Endothelial cell of umbilical vein (primary cell): Measurements from ENCODE around the gene MZT2B. TPM values are rescaled to one million over a fixed set of nuclear protein-coding genes. Genes with fewer than 3 reads are reported as not detected.

Source experiments
- BruUV-seq: library from RNA; stranded (reverse); fragments of 400-500 nt; replicated peaks from 2 replicates; lab custom pipeline; 2021; lab: Mats Ljungman, UMichigan
- CTCF ChIA-PET: fragments of 300-600, 350-600 bp; sonication (Branson Sonifier 250); formaldehyde crosslinking; loops from one replicate; lab custom pipeline; 2021; ENCODE audit warnings: antibody characterized with exemption, inconsistent platforms; lab: Charles Lee
- POLR2A ChIA-PET: fragments of 300-600, 350-600 bp; sonication (Branson Sonifier 250); formaldehyde crosslinking; loops from one replicate; lab custom pipeline; 2021; ENCODE audit warnings: antibody characterized with exemption, inconsistent platforms; lab: Charles Lee
- DNase-seq: peaks from one replicate; pipeline ENCODE4 v3.0.0-alpha.2; 2011; ENCODE audit warnings: low read depth, low spot score
- FAIRE-seq: peaks from 2 replicates; lab custom pipeline; 2011; peaks lifted over from hg19 to GRCh38; lab: Jason Lieb, UNC
- H2AFZ ChIP-seq: 2 replicates; pipeline ENCODE4 v1.6.0; 2012; ENCODE audit warnings: low read depth, low read length, control low read depth, inconsistent platforms
- H3K27ac ChIP-seq: 2 replicates; pipeline ENCODE4 v1.5.1; 2011; ENCODE audit warnings: low read depth, mild to moderate bottlenecking, control low read depth, low read length, moderate library complexity; ENCODE audit not compliant: insufficient read depth
- H3K27me3 ChIP-seq, 2 experiments: 2 replicates each; pipeline versions ENCODE4 v1.6.0 to v1.6.1; 2011; ENCODE audit warnings: low read length in 2 of 2, mixed read lengths in 1 of 2; ENCODE audit not compliant: control insufficient read depth in 2 of 2, insufficient read depth in 2 of 2
- H3K36me3 ChIP-seq, 2 experiments: 2 replicates in 1 of 2; 3 replicates in 1 of 2; pipeline ENCODE4 v1.5.1; 2011; ENCODE audit warnings: low read length in 2 of 2, mild to moderate bottlenecking in 1 of 2, moderate library complexity in 1 of 2; ENCODE audit not compliant: control insufficient read depth in 2 of 2, insufficient read depth in 2 of 2; ENCODE audit errors: extremely low read depth in 1 of 2
- H3K4me1 ChIP-seq: 3 replicates; pipeline ENCODE4 v1.5.1; 2011; ENCODE audit warnings: mild to moderate bottlenecking, low read length; ENCODE audit not compliant: control insufficient read depth, insufficient read depth; ENCODE audit errors: extremely low read depth
- H3K4me2 ChIP-seq: 2 replicates; pipeline ENCODE4 v1.6.1; 2011; ENCODE audit warnings: low read length, control low read depth, mixed read lengths; ENCODE audit not compliant: insufficient read depth
- H3K4me3 ChIP-seq, 3 experiments: fragments of 200-600 bp in 1 of 3; sonication (generic), shearing (Covaris generic) in 1 of 3; replicated peaks in 1 of 3; 2 replicates each; pipeline ENCODE4 v1.5.1; 2011 to 2016; ENCODE audit warnings: control low read depth in 3 of 3, low read length in 3 of 3, mild to moderate bottlenecking in 2 of 3, inconsistent platforms in 1 of 3, low read depth in 1 of 3, moderate library complexity in 1 of 3; ENCODE audit not compliant: insufficient read depth in 1 of 3
- H3K79me2 ChIP-seq: 2 replicates; pipeline ENCODE4 v1.6.0; 2012; ENCODE audit warnings: low read length, inconsistent platforms; ENCODE audit not compliant: control insufficient read depth, insufficient read depth
- H3K9ac ChIP-seq: replicated peaks from 2 replicates; pipeline ENCODE3; 2011; ENCODE audit warnings: low read length, control low read depth; ENCODE audit not compliant: insufficient read depth; ENCODE audit errors: extremely low read depth
- H3K9me1 ChIP-seq: replicated peaks from 3 replicates; pipeline ENCODE4 v1.6.0; 2011; ENCODE audit warnings: mild to moderate bottlenecking, low read length; ENCODE audit not compliant: control insufficient read depth, insufficient read depth; ENCODE audit errors: extremely low read depth
- H3K9me3 ChIP-seq: replicated peaks from 2 replicates; pipeline ENCODE4 v1.5.1; 2012; ENCODE audit warnings: low read length, inconsistent platforms; ENCODE audit not compliant: control insufficient read depth, insufficient read depth
- H4K20me1 ChIP-seq: replicated peaks from 2 replicates; pipeline ENCODE3; 2011; ENCODE audit warnings: mild to moderate bottlenecking, low read length; ENCODE audit not compliant: control insufficient read depth, insufficient read depth; ENCODE audit errors: extremely low read depth
- EZH2 ChIP-seq: IDR thresholded peaks from 2 replicates; pipeline ENCODE4 v1.6.1; 2012; ENCODE audit warnings: borderline replicate concordance, low read depth, mild to moderate bottlenecking, moderate library complexity, low read length, inconsistent platforms; ENCODE audit not compliant: severe bottlenecking
- FOS ChIP-seq: IDR thresholded peaks from 2 replicates; pipeline ENCODE4 v1.6.1; 2011; ENCODE audit warnings: mild to moderate bottlenecking, low read length, moderate library complexity, borderline replicate concordance; ENCODE audit not compliant: insufficient read depth
- GATA2 ChIP-seq: IDR thresholded peaks from 2 replicates; pipeline ENCODE4 v1.7.0; 2011; ENCODE audit warnings: low read depth, mild to moderate bottlenecking, moderate library complexity, mixed read lengths, low read length; ENCODE audit not compliant: insufficient read length, insufficient read depth
- JUN ChIP-seq: IDR thresholded peaks from 2 replicates; pipeline ENCODE4 v1.6.1; 2011; ENCODE audit warnings: borderline replicate concordance, low read depth; ENCODE audit not compliant: insufficient read length, insufficient read depth
- MYC ChIP-seq: IDR thresholded peaks from one replicate; pipeline ENCODE4 v1.6.1; 2011; ENCODE audit warnings: mild to moderate bottlenecking, low read depth, low read length
- POLR2A ChIP-seq: IDR thresholded peaks from 2 replicates; pipeline ENCODE4 v1.6.1; 2012; ENCODE audit warnings: low read depth, mild to moderate bottlenecking, control low read depth, low read length
- POLR2AphosphoS5 ChIP-seq: IDR thresholded peaks from 2 replicates; pipeline ENCODE4 v1.6.1; 2012; ENCODE audit warnings: low read depth, mild to moderate bottlenecking, control low read depth, low read length, moderate library complexity; ENCODE audit not compliant: insufficient read depth
- dilution Hi-C: fragments of 300-500 bp; cut with MboI; formaldehyde crosslinking; loops from one replicate; pipeline ENCODE4 v1.15.0; 2019; ENCODE audit warnings: low sequenced_read_pairs; ENCODE audit not compliant: extremely low pct_ligation_motif_present
- intact Hi-C: fragments of 100-400 bp; cut with micrococcal nuclease; formaldehyde crosslinking; loops from one replicate; pipeline ENCODE4 v1.10.0; 2022
- polyA plus RNA-seq, 4 experiments: library from polyadenylated mRNA; depleted of rRNA in 3 of 4; stranded (reverse) in 3 of 4; unstranded in 1 of 4; fragments of >200 nt; gene quantifications; 2 replicates each; pipeline versions ENCODE4 v1.2.1 to v1.2.3, GENCODE V29; 2011 to 2012; ENCODE audit warnings: missing spikeins in 1 of 4
- total RNA-seq: library from RNA; stranded (reverse); gene quantifications from 2 replicates; pipeline ENCODE4 v1.2.3, GENCODE V29; 2021
- TF ChIP-seq, protein P1 (sequence below): IDR thresholded peaks from 2 replicates; pipeline ENCODE4 v1.6.1; 2011; ENCODE audit not compliant: insufficient read depth, insufficient read length
- TF ChIP-seq, protein P2 (sequence below), 2 donors: IDR thresholded peaks; 1 replicate in 1 of 2; 2 replicates in 1 of 2; pipeline ENCODE4 v1.5.1; 2011; ENCODE audit warnings: low read length in 2 of 2, mild to moderate bottlenecking in 2 of 2, moderate library complexity in 2 of 2, control low read depth in 1 of 2, inconsistent platforms in 1 of 2, low read depth in 1 of 2; ENCODE audit not compliant: insufficient read depth in 1 of 2; ENCODE audit errors: extremely low read depth in 1 of 2

Gene MZT2B
- total and polyA plus RNA-seq, 2 donors (not counting 3 experiments of a cell fraction or from before 2014, with no cell fraction given), result 182 to 337 TPM

DNA sequence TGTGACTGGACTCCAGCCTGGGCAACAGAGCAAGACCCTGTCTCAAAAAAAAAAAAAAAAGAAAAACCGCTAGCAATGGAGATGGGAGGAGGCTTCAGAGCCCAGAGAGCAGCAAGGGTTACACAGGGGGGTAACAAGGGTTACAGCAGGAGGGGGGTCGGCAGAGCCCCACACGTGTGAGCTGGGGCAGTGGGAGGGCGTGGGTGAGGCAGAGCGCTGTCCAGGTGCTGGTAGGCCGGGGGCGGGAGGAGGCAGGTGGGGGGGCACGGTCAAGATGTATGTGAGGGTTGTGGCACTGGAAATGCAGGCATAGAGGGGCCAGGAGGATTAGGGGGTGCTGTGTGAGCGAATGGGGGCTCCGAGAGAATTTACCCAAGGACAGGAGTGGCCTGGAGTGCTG lies 3.4 kb downstream of the MZT2B start:
- dilution Hi-C loops, result no loop called here
- ChIA-PET POLR2A (interaction anchor here (0.6 kb wide), 1 partner anchor 1304 kb away, joined by 3 read pairs; no protein-coding TSS in a partner anchor), CTCF (interaction anchor here (1.0 to 1.2 kb wide), 2 partner anchors 147 to 1304 kb away, joined by 3 read pairs; no protein-coding TSS in a partner anchor)
- H3K4me1 ChIP-seq, result peaks cover 9% of the 10 kb centered on the region
- H3K9ac ChIP-seq, result no peak overlapping the region
- H3K4me3 ChIP-seq, result no peak overlapping the region
- H3K27me3 ChIP-seq, result no peaks in the 10 kb centered on the region
- intact Hi-C loops, result no loop called here
- TF ChIP-seq MYC, result no peak
- TF ChIP-seq FOS, result no peak
- TF ChIP-seq, protein P1, sequence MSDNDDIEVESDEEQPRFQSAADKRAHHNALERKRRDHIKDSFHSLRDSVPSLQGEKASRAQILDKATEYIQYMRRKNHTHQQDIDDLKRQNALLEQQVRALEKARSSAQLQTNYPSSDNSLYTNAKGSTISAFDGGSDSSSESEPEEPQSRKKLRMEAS, result no peak
- no peaks in the 10 kb centered on the region for H4K20me1 ChIP-seq
- no peak overlapping the region for H3K27ac ChIP-seq
- H3K36me3 ChIP-seq, result peaks cover 0 to 4% of the 10 kb centered on the region in 2 experiments
- DNase-seq (no peak), FAIRE-seq (no peak)
- no TSS peak for BruUV-seq
- no peak overlapping the region for H3K4me2 ChIP-seq
- H2AFZ ChIP-seq, result no peak overlapping the region
- H3K9me3 ChIP-seq, result no peaks in the 10 kb centered on the region
- H3K79me2 ChIP-seq, result peaks cover 40% of the 10 kb centered on the region
- no peaks in the 10 kb centered on the region for H3K9me1 ChIP-seq

DNA sequence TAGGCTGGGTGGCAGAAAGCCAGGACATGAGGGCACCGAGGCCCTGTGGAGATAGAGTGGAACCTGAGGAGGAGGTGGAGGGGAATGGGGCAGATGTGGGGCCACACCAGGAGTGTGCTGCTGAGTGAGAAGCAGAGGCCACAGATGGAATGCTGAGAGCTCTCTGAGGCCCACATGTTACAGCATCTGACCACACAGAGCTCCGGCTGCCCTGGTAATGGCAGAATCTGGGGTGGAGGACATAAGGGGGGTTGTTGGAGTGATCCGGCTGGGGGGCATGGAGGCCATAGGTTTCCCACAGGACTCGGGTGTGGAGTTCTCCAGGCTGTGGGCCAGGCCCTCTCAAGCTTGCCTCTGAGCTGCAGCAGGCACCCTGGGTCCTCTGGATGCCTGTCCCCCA lies 3.8 kb downstream of the MZT2B start:
- ChIA-PET POLR2A (interaction anchor here (0.6 kb wide), 1 partner anchor 1303 kb away, joined by 3 read pairs; no protein-coding TSS in a partner anchor), CTCF (interaction anchor here (1.0 to 1.2 kb wide), 2 partner anchors 147 to 1303 kb away, joined by 3 read pairs; no protein-coding TSS in a partner anchor)
- Histone ChIP-seq H4K20me1 (no peaks in the 10 kb centered on the region), H3K36me3 (peaks cover 0 to 4% of the 10 kb centered on the region in 2 experiments), H3K9me1 (no peaks in the 10 kb centered on the region), H3K9me3 (no peaks in the 10 kb centered on the region), H3K79me2 (peaks cover 35% of the 10 kb centered on the region), H3K4me1 (peaks cover 6% of the 10 kb centered on the region), H3K27ac (no peak overlapping the region), H2AFZ (no peak overlapping the region), H3K27me3 (no peaks in the 10 kb centered on the region), H3K4me2 (no peak overlapping the region), H3K4me3 (no peak overlapping the region), H3K9ac (no peak overlapping the region)
- FAIRE-seq, result no peak
- dilution Hi-C loops, result no loop called here
- no peak for DNase-seq
- no TSS peak for BruUV-seq
- no peak for TF ChIP-seq FOS
- TF ChIP-seq MYC, result no peak
- no peak for TF ChIP-seq POLR2A
- TF ChIP-seq POLR2AphosphoS5, result no peak
- TF ChIP-seq, protein P2, sequence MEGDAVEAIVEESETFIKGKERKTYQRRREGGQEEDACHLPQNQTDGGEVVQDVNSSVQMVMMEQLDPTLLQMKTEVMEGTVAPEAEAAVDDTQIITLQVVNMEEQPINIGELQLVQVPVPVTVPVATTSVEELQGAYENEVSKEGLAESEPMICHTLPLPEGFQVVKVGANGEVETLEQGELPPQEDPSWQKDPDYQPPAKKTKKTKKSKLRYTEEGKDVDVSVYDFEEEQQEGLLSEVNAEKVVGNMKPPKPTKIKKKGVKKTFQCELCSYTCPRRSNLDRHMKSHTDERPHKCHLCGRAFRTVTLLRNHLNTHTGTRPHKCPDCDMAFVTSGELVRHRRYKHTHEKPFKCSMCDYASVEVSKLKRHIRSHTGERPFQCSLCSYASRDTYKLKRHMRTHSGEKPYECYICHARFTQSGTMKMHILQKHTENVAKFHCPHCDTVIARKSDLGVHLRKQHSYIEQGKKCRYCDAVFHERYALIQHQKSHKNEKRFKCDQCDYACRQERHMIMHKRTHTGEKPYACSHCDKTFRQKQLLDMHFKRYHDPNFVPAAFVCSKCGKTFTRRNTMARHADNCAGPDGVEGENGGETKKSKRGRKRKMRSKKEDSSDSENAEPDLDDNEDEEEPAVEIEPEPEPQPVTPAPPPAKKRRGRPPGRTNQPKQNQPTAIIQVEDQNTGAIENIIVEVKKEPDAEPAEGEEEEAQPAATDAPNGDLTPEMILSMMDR (IDR thresholded peaks at IDR 0.05; ENCODE audit: extremely low read depth in 1 of 2, insufficient read depth in 1 of 2, low read depth in 1 of 2, low read length in 2 of 2), result no peak
- TF ChIP-seq, protein P1, result no peak
- TF ChIP-seq GATA2, result no peak
- TF ChIP-seq JUN, result no peak
- TF ChIP-seq EZH2, result no peak
- intact Hi-C loops, result no loop called here
